Left hindlimb (tissue), 1 donor: ENCODE measurements around the gene KLHL22.
"Not testable (repeated sequence)": the region's sequence is repeated elsewhere in the genome, so short reads cannot be mapped to it uniquely, and the experiment has no call there.

ENCODE experiments used
- DNase-seq: peaks from one replicate; pipeline ENCODE4 v3.0.0-alpha.2; 2018

Gene KLHL22

GRCh38 chr22:20494978-20495860 is at the start of gene KLHL22:
Gene KLHL22, minus strand, starts transcription at chr22:20495795. Its CDS starts 6,584 bp downstream, at chr22:20489211.
- DNase-seq, result no peak

- DNase-seq, result not testable (repeated sequence)
Observed at GRCh38 chr22:20545318-20545634, 49.7 kb upstream of the KLHL22 start.

GRCh38 chr22:20542736-20543135 is 47.1 kb upstream of the KLHL22 start:
- DNase-seq, result no peak

GRCh38 chr22:20542055-20542454 is 46.5 kb upstream of the KLHL22 start:
- DNase-seq, result no peak

- DNase-seq, result not testable (repeated sequence)
Observed at GRCh38 chr22:20538875-20539274, 43.3 kb upstream of the KLHL22 start.

- DNase-seq, result no peak
Observed at GRCh38 chr22:20537983-20538382, 42.4 kb upstream of the KLHL22 start.

- DNase-seq, result no peak
Observed at GRCh38 chr22:20537325-20537756, 41.7 kb upstream of the KLHL22 start.

GRCh38 chr22:20536590-20537324 is 41.2 kb upstream of the KLHL22 start:
- no peak for DNase-seq

- no peak for DNase-seq
Observed at GRCh38 chr22:20533879-20534265, 38.3 kb upstream of the KLHL22 start.

GRCh38 chr22:20533095-20533878 is 37.7 kb upstream of the KLHL22 start:
- no peak for DNase-seq

- no peak for DNase-seq
Observed at GRCh38 chr22:20532256-20532993, 36.8 kb upstream of the KLHL22 start.

GRCh38 chr22:20531404-20532201 is 36.0 kb upstream of the KLHL22 start:
- peak; percentile 60 for DNase-seq

- no peak for DNase-seq
Observed at GRCh38 chr22:20531154-20531403, 35.5 kb upstream of the KLHL22 start.

- no peak for DNase-seq
Observed at GRCh38 chr22:20530368-20531153, 35.0 kb upstream of the KLHL22 start.

- no peak for DNase-seq
Observed at GRCh38 chr22:20528405-20528978, 32.9 kb upstream of the KLHL22 start.

GRCh38 chr22:20526628-20527355 is 31.2 kb upstream of the KLHL22 start:
- DNase-seq, result no peak

- no peak for DNase-seq
Observed at GRCh38 chr22:20526305-20526627, 30.7 kb upstream of the KLHL22 start.

- DNase-seq, result no peak
Observed at GRCh38 chr22:20525048-20525447, 29.5 kb upstream of the KLHL22 start.

GRCh38 chr22:20524004-20524481 is 28.4 kb upstream of the KLHL22 start:
- DNase-seq, result no peak
